GM18519 (cell line): ENCODE data around the gene PPIF.
A peak's percentile ranks its signal among the peaks of the same experiment; 100 is the strongest.
"Not testable (repeated sequence)": the region's sequence is repeated elsewhere in the genome, so short reads cannot be mapped to it uniquely, and the experiment has no call there.

Experiments used
- ATAC-seq: cut with Tn5 transposase; IDR thresholded peaks from one replicate; pipeline ENCODE4 v1.9.1; 2021; ENCODE audit warnings: mild to moderate bottlenecking, moderate library complexity; ENCODE audit not compliant: unreplicated experiment, low FRiP score

Gene PPIF

GRCh38 chr10:79328737-79329504 lies 18.3 kb upstream of the PPIF start:
- ATAC-seq = no peak

GRCh38 chr10:79329529-79329928 lies 17.7 kb upstream of the PPIF start:
- ATAC-seq = no peak

GRCh38 chr10:79331226-79331625 lies 16.0 kb upstream of the PPIF start:
- peak; percentile 4 for ATAC-seq

- peak; percentile 56 for ATAC-seq
Measured at GRCh38 chr10:79331709-79332108, 15.6 kb upstream of the PPIF start.

- ATAC-seq = not testable (repeated sequence)
Measured at GRCh38 chr10:79332610-79333315, 14.5 kb upstream of the PPIF start.

GRCh38 chr10:79333513-79333912 lies 13.8 kb upstream of the PPIF start:
- no peak for ATAC-seq

- no peak for ATAC-seq
Measured at GRCh38 chr10:79334573-79334972, 12.7 kb upstream of the PPIF start.

GRCh38 chr10:79335094-79335469 lies 12.2 kb upstream of the PPIF start:
- ATAC-seq = no peak

- no peak for ATAC-seq
Measured at GRCh38 chr10:79335470-79336235, 11.6 kb upstream of the PPIF start.

- no peak for ATAC-seq
Measured at GRCh38 chr10:79336276-79336675, 11.0 kb upstream of the PPIF start.

- no peak for ATAC-seq
Measured at GRCh38 chr10:79336739-79337138, 10.5 kb upstream of the PPIF start.

GRCh38 chr10:79337783-79338469 lies 9.3 kb upstream of the PPIF start:
- ATAC-seq = not testable (repeated sequence)

GRCh38 chr10:79339266-79339665 lies 8.0 kb upstream of the PPIF start:
- no peak for ATAC-seq

GRCh38 chr10:79340646-79341244 lies 6.5 kb upstream of the PPIF start:
- no peak for ATAC-seq

- no peak for ATAC-seq
Measured at GRCh38 chr10:79342295-79342761, 4.9 kb upstream of the PPIF start.

GRCh38 chr10:79342811-79343561 lies 4.3 kb upstream of the PPIF start:
- no peak for ATAC-seq

- no peak for ATAC-seq
Measured at GRCh38 chr10:79344502-79345195, 2.6 kb upstream of the PPIF start.

GRCh38 chr10:79345241-79346011 lies 1.8 kb upstream of the PPIF start:
- no peak for ATAC-seq
